Endothelial cell of hepatic sinusoid (primary cell): ENCODE measurements around the gene RNU6-9.

ENCODE experiments used
- in situ Hi-C: cut with HindIII; loops from 2 replicates; pipeline ENCODE4 v1.10.0; 2017; ENCODE audit warnings: low sequenced_read_pairs

RNU6-9 gene

GRCh38 chr19:931860-932647 is 38.8 kb downstream of the RNU6-9 start:
- in situ Hi-C loops: no loop called here

DNA sequence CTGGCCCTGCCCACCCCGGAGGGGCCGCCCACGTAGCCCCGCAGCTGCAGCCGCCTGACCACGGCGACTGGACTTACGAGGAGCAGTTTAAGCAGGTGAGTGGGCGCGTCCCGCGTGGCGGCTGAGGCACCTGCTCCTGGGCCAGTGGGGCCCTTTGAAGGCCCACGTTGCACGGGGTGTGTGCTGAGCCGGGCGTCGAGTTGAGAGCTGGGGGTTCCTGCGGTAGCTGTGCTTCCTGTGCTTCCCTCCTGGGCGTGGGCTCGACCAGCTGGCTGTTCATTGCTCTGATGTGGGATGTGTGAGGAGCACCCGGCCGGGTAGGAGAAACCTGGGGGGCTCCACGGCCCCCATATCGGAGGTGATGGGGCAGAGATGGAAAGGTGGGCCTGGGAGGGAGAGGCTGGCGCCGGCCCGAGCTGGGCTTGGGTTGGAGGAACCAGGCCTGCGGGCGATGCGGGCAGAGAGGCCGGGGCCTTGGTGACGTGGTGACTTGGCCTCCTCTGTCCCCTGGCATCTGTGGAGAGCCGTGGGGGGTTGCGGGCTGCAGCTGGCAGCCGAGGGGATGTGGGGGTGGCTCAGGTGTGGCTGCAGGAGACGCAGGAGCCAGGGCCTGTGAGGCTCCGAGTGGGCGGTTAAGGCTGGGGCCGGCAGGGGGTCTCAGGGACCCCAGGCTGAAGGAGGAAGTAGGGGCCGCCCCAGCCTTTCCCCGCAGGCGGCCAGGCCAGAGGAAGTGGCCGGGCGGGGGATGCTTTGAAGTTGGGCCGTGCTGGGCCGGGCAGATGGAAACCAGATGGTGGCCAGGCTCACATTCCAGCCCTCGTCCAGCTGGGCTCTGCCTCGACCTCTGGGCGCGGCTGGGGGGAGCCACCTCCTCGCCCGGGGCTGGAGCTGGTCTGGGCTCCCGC is 39.6 kb downstream of the RNU6-9 start:
- in situ Hi-C loops: no loop called here

- in situ Hi-C loops: no loop called here
These were observed 40.2 kb downstream of the RNU6-9 start for GRCh38 chr19:933553-933882.

GRCh38 chr19:934197-934840 is 41.0 kb downstream of the RNU6-9 start:
- in situ Hi-C loops: no loop called here

DNA sequence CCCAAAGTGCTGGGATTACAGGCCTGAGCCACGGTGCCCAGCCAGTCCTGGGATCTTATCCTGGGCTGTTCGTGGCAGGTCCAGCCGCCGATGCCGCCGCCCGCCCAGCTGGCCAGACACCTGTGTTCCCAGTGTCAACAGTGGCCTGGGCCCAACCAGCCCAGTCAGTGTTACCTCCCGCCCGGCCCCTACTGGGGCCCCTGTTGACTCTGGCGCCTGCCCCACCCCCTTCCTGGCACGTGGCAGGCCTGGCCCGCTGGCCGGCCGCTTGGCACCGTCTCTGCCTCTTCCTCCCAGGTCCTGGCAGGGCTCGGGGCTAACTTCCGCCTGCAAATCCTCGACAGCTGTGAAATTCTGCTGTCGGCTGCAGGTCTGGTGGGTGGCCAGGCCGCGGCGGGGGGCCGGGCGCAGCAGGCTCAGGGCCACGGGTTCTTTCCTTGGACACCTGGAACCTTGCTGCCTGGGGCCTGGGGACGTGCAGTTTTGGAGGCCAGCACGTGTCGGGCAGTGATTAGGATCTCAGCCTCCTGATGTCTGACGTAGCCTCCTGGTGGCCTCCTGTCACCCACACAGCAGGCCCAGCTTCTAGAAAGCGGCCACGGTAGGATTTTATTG is 41.7 kb downstream of the RNU6-9 start:
- in situ Hi-C loops: no loop called here

GRCh38 chr19:936175-936546 is 42.9 kb downstream of the RNU6-9 start:
- in situ Hi-C loops: no loop called here

GRCh38 chr19:937259-937694 is 44.0 kb downstream of the RNU6-9 start:
- in situ Hi-C loops: no loop called here

DNA sequence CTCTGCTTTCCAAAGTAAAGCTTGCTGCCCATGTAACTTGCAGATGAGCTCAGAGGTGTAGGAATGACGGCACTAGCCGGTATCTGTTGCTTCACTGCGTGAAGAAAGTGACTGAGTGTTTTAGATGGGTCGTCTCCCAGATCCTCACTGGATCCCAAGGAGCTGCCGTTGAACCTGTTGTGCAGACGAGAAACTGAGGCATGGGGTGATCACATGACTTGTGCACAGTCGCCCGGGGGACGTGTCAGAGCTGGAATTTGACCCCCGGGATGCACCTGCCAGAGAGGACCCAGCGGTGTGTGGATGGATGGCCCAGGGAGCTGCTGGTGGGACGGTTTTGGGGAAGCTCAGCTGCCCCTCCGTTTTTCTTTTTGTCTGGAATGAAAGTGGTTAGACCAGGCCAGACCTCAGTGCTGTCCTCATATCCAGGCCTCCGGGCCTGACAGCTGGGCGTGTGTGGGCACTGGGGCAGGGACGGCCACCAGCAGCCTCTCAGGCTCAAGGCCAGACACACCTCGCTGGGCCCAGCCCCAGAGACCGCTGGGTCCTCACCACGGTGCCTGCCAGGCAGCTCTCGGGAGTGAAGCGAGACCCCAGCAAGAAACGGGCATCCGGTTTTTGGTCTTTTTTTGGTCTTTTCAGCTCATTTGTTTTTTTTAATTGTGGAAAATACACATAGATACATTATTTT is 45.1 kb downstream of the RNU6-9 start:
- in situ Hi-C loops: no loop called here

DNA sequence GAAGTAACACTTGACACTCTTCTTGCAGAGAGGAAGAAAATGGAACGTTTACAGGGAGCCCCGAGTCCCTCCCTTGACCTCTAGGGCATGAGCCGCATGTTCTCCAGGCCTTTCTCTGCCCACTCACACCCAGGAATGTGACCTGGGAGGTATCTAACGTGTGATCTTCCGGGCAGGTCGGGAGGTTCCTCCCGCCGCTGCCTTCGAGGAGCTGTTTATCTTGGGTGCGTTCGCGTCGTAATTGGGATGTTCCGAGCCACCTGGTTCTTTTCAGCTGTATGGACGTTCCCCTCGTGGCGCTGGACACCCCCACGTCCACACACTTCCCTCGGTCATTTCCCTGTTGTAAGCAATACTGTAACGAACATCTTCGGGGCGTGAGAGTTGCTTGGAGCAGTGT is 46.2 kb downstream of the RNU6-9 start:
- in situ Hi-C loops: no loop called here

DNA sequence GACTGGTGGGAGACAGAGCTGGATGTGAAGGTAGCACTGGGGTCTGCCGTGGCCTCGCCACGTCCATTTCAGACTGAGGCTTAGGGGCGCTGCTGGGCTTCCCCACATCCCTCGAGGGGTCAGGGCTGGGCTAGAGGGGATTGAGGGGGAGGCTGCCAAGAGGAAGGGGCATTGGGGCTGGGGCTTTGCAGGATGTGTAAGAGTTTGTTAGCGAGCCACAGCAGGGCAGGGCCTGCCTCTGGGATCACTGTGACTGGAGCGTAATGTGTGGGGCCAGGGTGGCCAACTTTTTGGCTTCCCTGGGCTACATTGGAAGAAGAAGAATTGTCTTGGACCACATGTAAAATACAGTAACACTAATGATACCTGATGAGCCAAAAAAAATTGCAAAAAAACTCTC is 46.6 kb downstream of the RNU6-9 start:
- in situ Hi-C loops: no loop called here

DNA sequence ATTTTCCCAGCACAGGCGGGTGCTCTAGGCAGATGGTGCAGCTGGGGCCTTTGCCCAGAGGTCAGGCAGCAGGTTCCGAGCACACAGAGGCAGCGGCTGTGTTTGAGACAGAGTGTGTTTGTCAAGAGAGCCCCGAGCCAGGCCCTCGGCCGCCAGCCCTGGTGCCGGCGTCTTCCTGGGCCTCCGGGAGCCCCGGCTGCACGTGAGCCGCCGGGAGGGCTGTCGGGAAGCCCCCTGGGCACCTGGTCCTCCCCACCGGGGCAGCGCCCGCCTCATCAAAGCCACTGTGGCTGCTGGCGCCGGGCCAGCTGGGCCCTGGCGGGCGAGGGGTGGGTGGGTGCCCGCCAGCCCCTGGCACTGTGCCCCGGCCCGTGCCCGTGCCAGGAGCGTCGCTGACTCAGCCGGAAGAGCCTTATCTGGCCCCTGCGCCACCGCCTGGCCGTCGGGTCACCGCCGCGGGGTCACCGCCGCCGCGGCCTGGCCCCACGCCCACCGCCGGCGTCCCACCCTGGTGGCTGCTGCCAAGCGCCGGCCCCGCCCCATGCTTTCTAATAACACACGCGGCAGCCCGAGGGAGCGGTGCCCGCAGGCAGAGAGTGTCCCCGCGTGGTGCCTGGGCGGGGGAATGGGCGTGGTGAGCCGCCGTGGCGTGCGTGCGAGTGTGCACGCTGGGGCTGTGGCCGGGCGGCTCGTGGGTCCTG is 47.5 kb downstream of the RNU6-9 start:
- in situ Hi-C loops: no loop called here

- in situ Hi-C loops: no loop called here
These were observed 48.2 kb downstream of the RNU6-9 start for GRCh38 chr19:941292-942132.

DNA sequence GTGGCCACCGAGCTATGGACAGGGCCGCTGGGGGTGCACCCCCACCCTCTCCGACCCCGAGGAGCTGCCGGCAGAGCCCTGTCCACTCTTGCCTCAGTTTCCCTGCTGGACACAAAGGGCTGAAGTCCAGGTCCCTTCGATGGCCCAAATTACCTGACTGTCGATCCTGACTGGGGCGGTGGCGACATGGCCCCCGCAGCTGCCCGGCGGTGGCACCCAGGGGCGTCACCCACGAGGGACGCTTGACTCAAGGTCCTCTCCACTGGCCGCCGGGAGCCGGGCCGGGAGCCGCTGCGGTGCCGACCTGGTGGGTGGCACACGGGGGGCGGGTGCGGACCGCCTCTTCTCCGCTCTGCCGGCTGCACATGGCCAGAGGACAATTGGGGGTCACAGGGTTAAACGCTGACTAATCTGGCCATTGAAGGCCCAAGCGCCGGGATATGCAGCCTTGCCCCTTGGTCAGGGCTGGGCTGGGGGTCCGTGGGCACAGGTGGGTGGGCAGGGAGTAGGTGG is 48.9 kb downstream of the RNU6-9 start:
- in situ Hi-C loops: no loop called here
